DMS53 treated with DMSO at 0.1 percent for 48 hours (cell line): ENCODE data around the gene TMEM59L.
"Not testable (repeated sequence)": the region's sequence is repeated elsewhere in the genome, so short reads cannot be mapped to it uniquely, and the experiment has no call there.

Experiments used
- DNase-seq: peaks from one replicate; lab custom pipeline; 2025; ENCODE audit not compliant: unreplicated experiment; lab: John Stamatoyannopoulos, UW

TMEM59L gene

DNA sequence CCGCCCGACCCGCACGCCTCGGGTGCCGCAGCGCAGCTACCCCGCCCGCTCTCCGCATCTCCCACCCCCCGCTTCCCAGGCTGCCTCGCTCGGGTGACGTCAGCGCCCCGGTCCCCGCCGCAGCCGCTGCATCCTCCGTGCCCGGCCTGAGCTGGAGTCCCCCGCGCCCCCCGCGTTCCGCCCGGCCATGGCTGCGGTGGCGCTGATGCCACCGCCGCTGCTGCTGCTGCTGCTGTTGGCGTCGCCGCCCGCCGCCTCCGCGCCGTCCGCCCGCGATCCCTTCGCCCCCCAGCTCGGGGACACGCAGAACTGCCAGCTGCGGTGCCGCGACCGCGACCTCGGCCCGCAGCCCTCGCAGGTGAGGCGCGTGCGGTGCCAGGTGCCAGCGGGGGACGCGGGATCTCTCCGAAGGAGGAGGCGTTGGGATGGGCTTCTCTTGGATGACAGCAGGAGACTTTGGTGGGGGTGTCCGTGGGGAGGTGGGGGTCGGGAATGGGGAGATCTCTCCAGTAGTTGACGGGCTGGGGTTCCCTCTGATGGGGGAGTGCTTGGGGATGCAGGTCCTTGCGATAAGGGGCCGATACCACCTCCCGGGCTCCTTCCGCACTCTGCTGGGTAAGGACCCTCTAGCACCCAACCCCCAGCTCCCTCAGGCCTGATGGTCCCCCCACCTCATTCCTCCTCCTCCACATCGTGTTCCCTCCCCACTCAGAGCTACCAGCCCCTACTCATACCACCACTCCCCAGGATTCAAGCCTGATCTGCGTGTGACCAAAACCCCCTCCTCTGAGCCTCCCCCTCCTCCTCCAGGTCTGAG is at the start of gene TMEM59L:
TSS of gene TMEM59L (plus strand) at position 99 of the 817 bp plus-strand sequence. CDS start at position 188, 89 bp downstream.
- no peak for DNase-seq

GRCh38 chr19:18566953-18567352 is 45.7 kb upstream of the TMEM59L start:
- no peak for DNase-seq

DNA sequence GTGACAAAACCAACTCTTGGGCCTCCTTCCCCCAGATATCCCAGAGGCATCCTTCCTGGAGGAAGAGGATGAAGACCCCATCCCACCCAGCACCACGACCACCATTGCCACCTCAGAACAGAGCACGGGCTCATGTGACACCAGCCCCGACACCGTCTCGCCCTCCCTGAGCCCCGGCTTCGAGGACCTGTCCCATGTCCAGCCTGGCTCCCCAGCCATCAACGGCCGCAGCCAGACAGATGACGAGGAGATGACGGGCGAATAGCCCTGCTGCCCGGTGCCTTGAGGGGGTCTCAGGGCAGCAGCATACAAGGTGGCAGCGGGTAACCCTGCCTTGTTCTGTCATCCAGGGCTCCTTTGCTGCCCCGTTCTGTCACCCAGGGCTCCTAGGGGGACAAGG is 44.3 kb upstream of the TMEM59L start:
- DNase-seq = no peak

GRCh38 chr19:18571564-18572344 is 40.9 kb upstream of the TMEM59L start, which contains the start of gene UBA52:
Gene UBA52, plus strand, starts transcription at chr19:18571857. Its CDS starts 1,444 bp downstream, at chr19:18573301.
- DNase-seq = peak; percentile 90

DNA sequence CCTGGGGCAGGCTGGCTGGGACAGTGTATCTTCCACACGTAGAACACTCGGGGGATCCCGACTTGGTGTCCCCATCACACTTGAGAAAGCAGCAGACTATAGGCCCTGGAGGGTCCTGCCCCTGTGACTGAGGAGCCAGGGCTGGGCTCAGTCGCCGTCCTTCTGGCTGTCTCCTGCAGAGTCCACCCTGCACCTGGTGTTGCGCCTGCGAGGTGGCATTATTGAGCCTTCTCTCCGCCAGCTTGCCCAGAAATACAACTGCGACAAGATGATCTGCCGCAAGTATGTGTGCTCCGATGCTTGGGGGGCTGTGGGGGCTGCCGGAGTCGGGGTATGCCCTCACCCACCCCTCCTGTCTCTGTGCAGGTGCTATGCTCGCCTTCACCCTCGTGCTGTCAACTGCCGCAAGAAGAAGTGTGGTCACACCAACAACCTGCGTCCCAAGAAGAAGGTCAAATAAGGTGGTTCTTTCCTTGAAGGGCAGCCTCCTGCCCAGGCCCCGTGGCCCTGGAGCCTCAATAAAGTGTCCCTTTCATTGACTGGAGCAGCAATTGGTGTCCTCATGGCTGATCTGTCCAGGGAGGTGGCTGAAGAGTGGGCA is 37.9 kb upstream of the TMEM59L start:
- DNase-seq = no peak

DNA sequence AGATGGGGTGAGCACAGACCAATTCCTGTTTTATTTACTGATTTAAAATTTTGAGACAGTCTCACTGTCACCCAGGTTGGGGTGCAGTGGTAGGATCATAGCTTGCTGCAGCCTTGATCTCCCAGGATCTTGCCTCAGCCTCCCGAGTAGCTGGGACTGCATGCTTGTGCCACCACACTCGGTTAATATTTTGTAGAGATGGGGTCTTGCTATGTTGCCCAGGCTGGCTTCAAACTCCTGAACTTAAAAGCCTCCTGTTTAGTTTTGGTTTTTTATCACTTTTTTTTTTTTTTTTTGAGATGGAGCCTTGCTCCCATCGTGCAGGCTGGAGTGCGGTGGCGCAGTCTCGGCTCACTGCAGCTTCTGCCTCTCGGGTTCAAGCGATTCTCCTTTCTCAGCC is 36.3 kb upstream of the TMEM59L start:
- DNase-seq = no peak

GRCh38 chr19:18577365-18577914 is 35.2 kb upstream of the TMEM59L start:
- no peak for DNase-seq

DNA sequence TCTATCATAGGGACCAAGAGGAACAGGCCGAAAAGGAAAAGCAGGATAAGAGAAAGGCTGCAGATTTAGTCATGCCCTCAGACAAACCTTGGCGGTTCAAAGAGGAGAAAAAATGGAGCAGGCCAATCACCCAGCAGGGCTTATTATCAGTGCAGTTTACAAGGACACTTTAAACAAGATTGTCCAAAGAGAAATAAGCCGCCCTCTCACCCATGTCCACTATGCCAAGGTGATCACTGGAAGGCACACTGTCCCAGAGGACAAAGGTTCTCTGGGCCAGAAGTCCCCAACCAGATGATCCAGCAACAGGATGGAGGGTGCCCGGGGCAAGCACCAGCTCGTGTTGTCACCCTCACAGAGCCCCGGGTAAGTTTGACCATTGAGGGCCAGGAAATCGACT is 32.4 kb upstream of the TMEM59L start:
- DNase-seq = no peak

GRCh38 chr19:18586306-18586705 is 26.4 kb upstream of the TMEM59L start:
- DNase-seq = no peak

DNA sequence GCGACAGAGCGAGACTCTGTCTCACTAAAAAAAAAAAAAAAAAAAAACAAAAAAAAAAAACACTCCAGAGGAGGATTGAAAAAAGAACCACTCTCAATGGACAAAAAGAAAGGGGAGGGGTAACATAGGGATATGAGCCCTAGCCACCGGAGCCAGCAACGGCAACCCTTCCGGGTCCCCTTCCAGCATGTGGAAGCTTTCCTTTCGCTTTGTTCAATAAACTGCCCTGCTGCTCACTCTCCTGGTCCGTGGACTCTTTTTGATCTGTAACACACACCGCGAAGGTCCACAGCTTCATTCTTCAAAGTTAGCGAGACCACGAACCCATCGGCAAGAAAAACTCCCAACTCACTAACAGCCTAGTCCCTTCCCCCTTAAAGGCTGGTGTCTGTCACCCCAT is 25.1 kb upstream of the TMEM59L start:
- DNase-seq = no peak

- no peak for DNase-seq
These were observed 24.6 kb upstream of the TMEM59L start for GRCh38 chr19:18587962-18588610.

DNA sequence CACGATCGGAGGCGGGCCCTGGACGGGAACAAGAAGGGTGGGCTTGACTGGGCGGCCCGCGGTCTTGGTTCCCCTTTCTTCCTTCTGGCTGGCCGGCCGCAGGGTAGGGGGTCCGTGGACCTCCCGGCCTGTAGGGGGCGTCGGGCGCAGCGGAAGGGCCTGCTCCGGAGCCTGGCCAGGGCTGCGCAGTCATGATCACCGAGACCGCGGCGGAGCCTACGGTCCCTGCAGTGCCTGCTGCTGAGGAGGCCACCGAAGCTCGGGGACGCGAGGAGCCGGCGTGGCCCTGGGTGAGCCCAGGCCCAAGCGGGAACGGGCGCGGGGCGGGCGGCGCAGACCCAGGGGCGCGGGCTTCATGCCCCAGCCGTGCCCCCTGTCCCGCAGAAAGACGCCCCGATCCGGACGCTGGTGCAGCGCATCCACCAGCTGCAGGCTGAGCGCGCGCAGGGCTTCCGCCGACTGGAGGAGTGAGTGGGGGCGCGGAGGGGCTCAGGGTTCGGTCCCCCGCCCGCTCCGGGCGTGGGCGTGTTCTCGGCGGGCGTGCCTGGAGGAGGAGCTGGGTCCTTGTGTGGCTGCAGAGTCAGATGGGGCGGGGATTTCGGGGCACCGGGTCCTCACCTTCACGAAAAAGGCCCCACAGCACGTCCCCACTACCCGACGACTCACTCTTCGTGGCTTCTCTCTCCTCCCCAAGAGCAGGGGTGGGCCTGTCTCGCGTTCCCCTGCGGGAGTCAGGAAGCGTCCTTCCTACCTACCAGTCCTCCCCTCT is 23.9 kb upstream of the TMEM59L start, which contains the start of gene REX1BD:
TSS of gene REX1BD (plus strand) at position 188 of the 769 bp plus-strand sequence. CDS start at position 192, 4 bp downstream.
- peak; percentile 44 for DNase-seq

DNA sequence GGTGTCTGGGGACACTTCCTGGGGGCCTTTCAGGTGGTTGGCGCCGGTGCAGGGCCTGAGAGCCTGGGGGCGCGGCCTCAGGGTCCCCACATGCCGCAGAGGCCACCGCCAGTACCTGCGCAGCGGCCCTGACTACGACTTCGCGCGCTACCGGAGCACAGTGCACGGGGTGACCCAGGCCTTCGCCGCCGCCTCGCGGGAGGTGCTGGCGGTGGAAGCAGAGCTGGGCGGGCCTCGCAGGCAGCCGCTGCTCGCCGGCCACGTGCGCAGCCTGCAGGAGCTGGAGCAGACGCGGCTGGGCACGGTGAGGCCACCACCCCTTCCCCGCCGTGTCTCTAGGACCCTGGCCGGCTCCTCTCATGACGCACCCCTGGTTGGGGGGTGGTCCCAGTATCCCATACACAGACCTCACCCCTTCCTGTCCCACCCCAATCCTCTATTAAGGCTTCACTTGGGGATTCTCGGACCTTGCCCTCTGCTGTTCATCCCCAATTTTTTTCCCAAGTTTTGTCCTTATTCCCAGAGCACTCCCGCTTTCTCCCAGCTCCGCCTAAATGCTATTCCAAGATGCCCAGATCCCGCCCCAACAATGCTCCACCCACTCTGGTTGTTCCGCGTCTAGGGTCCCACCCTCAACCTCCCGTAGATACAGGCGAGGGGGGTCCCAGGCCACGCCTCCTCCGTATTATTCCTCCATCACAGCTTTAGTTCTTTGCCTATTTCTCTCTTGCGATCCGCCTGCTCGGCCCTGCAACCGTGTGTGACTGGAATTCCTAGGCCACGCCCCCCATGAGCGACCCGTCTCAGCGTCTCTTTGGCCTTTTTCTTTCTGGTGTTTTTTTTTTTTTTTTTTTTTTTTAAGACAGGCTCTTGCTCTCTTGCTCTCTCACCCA is 23.0 kb upstream of the TMEM59L start:
- peak; percentile 44 for DNase-seq

DNA sequence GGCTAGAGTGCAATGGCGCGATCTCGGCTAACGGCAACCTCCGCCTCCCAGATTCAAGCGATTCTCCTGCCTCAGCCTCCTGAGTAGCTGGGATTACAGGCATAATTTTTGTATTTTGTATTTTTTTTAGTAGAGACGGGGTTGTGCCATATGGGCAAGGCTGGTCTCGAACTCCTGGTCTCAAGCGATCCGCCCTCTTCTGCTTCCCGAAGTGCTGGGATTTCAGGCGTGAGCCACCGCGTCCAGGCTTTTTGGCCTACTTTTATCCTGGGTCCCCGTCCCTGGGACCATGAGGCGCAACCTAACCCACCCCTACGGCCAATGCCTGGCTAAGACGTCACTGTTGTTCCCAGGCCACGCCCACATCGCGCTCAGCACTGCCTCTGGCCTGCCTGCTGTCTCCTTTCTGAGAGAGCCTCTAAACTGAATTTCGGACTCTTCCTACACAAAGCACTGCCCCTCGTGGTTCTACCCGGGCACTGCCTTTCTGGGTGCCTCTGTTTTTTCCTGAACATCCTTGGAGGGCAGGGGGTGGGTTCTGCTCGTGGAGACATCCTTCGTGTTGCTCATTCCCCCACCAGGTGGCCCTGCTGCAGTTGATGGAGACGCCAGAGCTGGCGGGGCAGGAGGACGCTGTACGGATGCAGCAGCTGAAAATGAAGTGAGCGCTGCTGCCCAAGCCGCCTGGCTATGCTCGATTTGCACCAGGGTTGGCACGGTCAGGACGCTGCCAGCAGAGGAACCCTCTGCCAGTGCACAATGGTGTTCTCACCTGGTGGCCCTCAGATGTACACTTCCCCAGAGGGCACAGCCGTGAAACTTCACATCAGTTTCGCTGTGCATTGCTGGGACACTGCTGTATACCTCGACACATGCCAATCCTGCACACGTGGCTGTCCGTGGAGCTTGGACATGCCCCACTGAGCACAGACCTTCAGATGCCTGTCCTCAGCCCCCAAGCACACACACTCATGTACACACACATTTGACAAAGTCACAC is 22.1 kb upstream of the TMEM59L start:
- no peak for DNase-seq

- no peak for DNase-seq
These were observed 20.8 kb upstream of the TMEM59L start for GRCh38 chr19:18591735-18592385.

GRCh38 chr19:18592732-18593131 is 19.9 kb upstream of the TMEM59L start:
- not testable (repeated sequence) for DNase-seq
